ENCODE results near the gene SEMA3G. TPM values are rescaled to one million over a fixed set of nuclear protein-coding genes. Genes with fewer than 3 reads are reported as not detected.

SEMA3G gene
- polyA plus RNA-seq, 1 donor (not counting 4 experiments of a cell fraction or from before 2014, with no cell fraction given) = 0.07 TPM

DNA sequence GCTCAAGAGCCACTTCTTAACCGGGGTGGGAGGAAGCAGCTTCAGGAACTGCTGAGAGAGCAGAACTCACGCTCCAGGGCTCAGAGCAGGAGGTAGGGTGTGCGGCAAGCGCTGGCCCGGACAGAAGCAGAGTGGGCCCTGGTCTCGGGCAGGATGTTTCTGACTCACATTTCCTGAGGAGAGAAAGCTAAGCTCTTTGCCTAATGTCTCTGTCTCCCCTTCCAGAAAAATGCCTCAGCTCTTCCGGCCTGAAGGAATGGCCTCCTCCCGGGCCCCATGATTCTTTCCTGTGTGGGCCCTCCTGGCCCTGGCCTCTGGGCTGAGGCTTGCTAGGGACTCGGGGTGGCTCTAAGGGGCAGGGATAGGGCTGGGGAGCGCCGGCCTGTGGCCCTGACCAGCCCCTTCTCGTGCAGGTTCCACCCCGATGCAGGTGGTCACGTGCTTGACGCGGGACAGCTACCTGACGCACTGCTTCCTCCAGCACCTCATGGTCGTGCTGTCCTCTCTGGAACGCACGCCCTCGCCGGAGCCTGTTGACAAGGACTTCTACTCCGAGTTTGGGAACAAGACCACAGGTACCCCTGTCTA, 46.1 kb upstream of the SEMA3G start:
- Histone ChIP-seq H3K36me3 (ENCODE audit: control insufficient read depth in 2 of 2, extremely low read depth in 1 of 2, insufficient read depth in 2 of 2, low read length in 2 of 2) (peaks cover 28 to 51% of the 10 kb centered on the region in 2 experiments), H3K9me3 (ENCODE audit: control insufficient read depth, low read depth, low read length) (no peaks in the 10 kb centered on the region), H3K4me1 (ENCODE audit: control insufficient read depth, extremely low read depth, insufficient read depth, low read length) (no peaks in the 10 kb centered on the region), H3K9ac (ENCODE audit: control insufficient read depth, extremely low read depth, insufficient read depth, low read length) (no peak overlapping the region), H3K4me3 (ENCODE audit: control insufficient read depth in 2 of 3, extremely low read depth in 1 of 3, insufficient read depth in 2 of 3, low read depth in 1 of 3, low read length in 3 of 3) (no peak overlapping the region), H3K79me2 (ENCODE audit: control insufficient read depth, insufficient read depth, low read length) (peaks cover 3% of the 10 kb centered on the region), H3K4me2 (ENCODE audit: control insufficient read depth, extremely low read depth, insufficient read depth, low read depth, low read length) (no peak overlapping the region), H3K27me3 (ENCODE audit: control insufficient read depth, extremely low read depth, insufficient read depth, low read length) (no peaks in the 10 kb centered on the region), H3K9me1 (ENCODE audit: control insufficient read depth, extremely low read depth, insufficient read depth, low read length) (no peaks in the 10 kb centered on the region), H3K27ac (ENCODE audit: control insufficient read depth, insufficient read depth, low read length) (no peak overlapping the region), H4K20me1 (ENCODE audit: control insufficient read depth, extremely low read depth, insufficient read depth, low read length) (peaks cover 3% of the 10 kb centered on the region), H2AFZ (ENCODE audit: control insufficient read depth, low read length) (no peak overlapping the region)
- no peak for DNase-seq (ENCODE audit: low read depth, low spot score)
- dilution Hi-C loops (cut with MboI; ENCODE audit: extremely low pct_ligation_motif_present, low sequenced_read_pairs) = no loop called here
- TF ChIP-seq, protein P1, sequence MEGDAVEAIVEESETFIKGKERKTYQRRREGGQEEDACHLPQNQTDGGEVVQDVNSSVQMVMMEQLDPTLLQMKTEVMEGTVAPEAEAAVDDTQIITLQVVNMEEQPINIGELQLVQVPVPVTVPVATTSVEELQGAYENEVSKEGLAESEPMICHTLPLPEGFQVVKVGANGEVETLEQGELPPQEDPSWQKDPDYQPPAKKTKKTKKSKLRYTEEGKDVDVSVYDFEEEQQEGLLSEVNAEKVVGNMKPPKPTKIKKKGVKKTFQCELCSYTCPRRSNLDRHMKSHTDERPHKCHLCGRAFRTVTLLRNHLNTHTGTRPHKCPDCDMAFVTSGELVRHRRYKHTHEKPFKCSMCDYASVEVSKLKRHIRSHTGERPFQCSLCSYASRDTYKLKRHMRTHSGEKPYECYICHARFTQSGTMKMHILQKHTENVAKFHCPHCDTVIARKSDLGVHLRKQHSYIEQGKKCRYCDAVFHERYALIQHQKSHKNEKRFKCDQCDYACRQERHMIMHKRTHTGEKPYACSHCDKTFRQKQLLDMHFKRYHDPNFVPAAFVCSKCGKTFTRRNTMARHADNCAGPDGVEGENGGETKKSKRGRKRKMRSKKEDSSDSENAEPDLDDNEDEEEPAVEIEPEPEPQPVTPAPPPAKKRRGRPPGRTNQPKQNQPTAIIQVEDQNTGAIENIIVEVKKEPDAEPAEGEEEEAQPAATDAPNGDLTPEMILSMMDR (optimal IDR thresholded peaks at IDR 0.05 in 1 of 3, IDR thresholded peaks at IDR 0.05 in 1 of 3, conservative IDR thresholded peaks at IDR 0.05 in 1 of 3; ENCODE audit: extremely low read depth in 1 of 3, insufficient read depth in 2 of 3, low read length in 3 of 3) = no peak
- TF ChIP-seq EZH2 (IDR thresholded peaks at IDR 0.05; ENCODE audit: low read length) = no peak
- no peak for FAIRE-seq

DNA sequence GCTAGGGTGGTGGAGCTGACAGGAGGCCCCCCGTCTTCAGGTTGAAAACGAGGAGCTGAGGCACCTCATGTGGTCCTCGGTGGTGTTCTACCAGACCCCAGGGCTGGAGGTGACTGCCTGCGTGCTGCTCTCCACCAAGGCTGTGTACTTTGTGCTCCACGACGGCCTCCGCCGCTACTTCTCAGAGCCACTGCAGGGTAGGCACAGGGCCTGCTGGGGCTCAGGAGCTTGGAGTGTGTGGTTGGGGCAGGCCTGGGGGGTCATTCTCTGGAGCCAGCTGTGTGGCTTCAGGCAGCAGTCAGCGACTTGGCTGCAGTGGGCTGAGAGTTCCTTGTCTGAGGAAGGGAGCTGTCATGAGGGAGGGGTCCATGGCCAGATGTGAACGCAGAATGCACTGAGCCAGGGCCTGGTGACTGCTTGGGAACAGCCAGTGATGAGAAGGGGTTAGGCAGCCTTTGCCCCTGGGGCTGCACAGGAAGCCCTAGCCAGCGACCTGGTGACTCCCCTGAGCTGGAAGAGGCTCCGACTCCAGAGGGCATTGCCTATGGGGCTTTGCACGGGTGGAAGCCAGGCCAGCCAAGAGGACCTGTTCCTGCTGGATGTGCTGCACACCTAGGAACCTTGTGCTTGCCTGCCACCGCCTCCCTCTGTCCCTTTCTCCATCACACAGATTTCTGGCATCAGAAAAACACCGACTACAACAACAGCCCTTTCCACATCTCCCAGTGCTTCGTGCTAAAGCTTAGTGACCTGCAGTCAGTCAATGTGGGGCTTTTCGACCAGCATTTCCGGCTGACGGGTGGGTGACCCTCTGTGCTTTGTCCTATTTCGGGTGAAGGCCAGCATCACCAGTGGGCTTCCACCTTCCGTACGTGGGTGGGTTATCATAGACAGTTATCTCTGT, 45.4 kb upstream of the SEMA3G start:
- no peak for FAIRE-seq
- H3K36me3 ChIP-seq (ENCODE audit: control insufficient read depth in 2 of 2, extremely low read depth in 1 of 2, insufficient read depth in 2 of 2, low read length in 2 of 2) = peaks cover 28 to 54% of the 10 kb centered on the region in 2 experiments
- no peak overlapping the region for H3K9ac ChIP-seq (ENCODE audit: control insufficient read depth, extremely low read depth, insufficient read depth, low read length)
- peaks cover 3% of the 10 kb centered on the region for H3K79me2 ChIP-seq (ENCODE audit: control insufficient read depth, insufficient read depth, low read length)
- no peak overlapping the region for H2AFZ ChIP-seq (ENCODE audit: control insufficient read depth, low read length)
- no peaks in the 10 kb centered on the region for H3K9me1 ChIP-seq (ENCODE audit: control insufficient read depth, extremely low read depth, insufficient read depth, low read length)
- dilution Hi-C loops (cut with MboI; ENCODE audit: extremely low pct_ligation_motif_present, low sequenced_read_pairs) = no loop called here
- no peak overlapping the region for H3K27ac ChIP-seq (ENCODE audit: control insufficient read depth, insufficient read depth, low read length)
- no peak overlapping the region for H3K4me3 ChIP-seq (ENCODE audit: control insufficient read depth in 2 of 3, extremely low read depth in 1 of 3, insufficient read depth in 2 of 3, low read depth in 1 of 3, low read length in 3 of 3)
- TF ChIP-seq, protein P1 (optimal IDR thresholded peaks at IDR 0.05 in 1 of 3, IDR thresholded peaks at IDR 0.05 in 1 of 3, conservative IDR thresholded peaks at IDR 0.05 in 1 of 3; ENCODE audit: extremely low read depth in 1 of 3, insufficient read depth in 2 of 3, low read length in 3 of 3) = no peak
- no peak for TF ChIP-seq EZH2 (IDR thresholded peaks at IDR 0.05; ENCODE audit: low read length)
- H3K27me3 ChIP-seq (ENCODE audit: control insufficient read depth, extremely low read depth, insufficient read depth, low read length) = no peaks in the 10 kb centered on the region
- peaks cover 3% of the 10 kb centered on the region for H4K20me1 ChIP-seq (ENCODE audit: control insufficient read depth, extremely low read depth, insufficient read depth, low read length)
- no peak overlapping the region for H3K4me2 ChIP-seq (ENCODE audit: control insufficient read depth, extremely low read depth, insufficient read depth, low read depth, low read length)
- no peaks in the 10 kb centered on the region for H3K9me3 ChIP-seq (ENCODE audit: control insufficient read depth, low read depth, low read length)
- DNase-seq (ENCODE audit: low read depth, low spot score) = no peak
- H3K4me1 ChIP-seq (ENCODE audit: control insufficient read depth, extremely low read depth, insufficient read depth, low read length) = no peaks in the 10 kb centered on the region
